ENCODE measurements around the gene DNHD1.

The DNHD1 gene

DNA sequence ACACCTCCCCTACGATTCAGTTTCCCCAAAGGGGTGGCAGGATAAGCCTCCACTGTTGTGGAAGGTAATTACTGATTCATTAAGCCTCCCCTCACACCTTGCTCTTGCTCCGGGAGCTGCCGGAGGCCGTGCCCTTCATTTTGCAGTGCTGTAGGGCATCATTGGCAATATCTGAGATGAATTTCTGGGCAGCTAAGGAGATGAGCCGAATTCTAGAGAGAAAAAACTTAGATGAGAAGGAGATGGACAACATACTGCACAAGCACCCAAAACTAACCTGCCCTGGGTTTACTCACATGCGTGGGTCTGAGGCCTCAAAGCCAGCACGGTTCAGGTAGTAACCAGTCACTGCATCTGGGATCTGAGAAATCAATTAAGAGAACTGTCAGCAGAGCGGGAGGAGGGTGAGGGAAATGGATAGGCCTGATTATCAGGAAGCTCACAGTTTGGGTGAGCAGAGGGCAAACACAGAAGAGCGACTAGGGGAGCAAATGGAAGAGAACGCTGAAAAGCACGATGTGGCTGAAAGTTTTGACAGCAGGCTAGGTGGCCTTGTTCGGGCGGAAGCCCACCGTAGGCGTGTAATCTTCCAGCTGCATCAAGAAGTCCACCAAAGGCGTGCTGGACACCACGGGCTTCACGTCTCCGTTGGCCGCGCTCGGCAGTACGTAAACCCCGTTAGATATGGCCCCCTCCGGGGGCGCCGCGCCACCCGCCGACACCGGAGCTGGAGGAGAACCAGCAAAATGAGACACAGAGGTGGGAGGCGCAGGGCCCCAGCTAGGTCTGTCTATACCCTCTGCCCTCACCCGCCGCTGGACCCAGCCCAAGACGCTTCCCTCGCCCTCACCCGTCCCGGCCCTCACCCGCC is 114.2 kb downstream of the DNHD1 start:
- DNase-seq (ENCODE audit: low read depth) = no peak

- no peak for DNase-seq (ENCODE audit: low read depth)
Measured at GRCh38 chr11:6611963-6612212, 114.8 kb downstream of the DNHD1 start.

DNA sequence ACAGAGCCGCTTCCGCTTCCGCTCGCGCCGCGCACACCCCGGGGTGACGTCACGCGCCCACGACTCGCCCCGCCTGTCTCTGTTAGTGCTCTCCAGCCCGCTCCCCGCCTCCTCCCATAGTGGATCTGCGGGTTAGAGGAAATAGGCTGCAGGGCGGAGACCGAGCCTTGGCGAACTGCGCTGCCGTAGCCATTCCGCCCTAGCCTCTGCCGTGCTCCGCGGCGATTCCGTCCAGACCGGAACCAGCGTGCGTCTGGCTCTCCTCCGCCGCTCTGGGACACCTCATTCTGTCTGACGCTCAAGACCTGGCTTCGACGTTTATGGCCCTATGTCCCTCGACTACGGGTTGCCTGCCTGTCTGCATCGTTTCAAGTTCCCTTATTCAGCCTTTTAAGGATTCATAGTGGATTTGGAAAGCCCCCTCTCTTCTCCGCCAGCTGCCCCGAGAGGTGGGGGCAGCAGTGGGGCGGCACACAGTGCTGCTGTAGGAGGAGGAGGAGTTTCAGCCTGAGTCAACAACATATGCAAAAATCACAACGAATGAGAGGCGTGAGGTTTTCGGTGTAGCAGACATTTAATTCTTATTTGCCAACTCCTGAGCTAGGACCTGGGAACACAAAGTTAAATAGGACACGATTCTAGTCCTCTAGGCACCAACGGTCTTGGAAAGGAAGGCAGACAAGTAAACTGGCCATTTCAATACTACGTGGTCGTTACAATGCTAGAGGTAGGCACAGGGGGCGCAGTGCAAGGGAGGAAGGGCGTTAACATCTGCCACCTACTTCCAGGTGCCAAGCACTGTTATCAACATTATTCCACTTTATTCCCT is 115.3 kb downstream of the DNHD1 start, which contains the start of gene TAF10:
TSS of gene TAF10 (minus strand) at position 4 of the 829 bp plus-strand sequence. CDS start 27 bp downstream, outside the sequence.
- DNase-seq (ENCODE audit: low read depth) = peak; percentile 77

GRCh38 chr11:6613496-6613895 is 116.4 kb downstream of the DNHD1 start:
- no peak for DNase-seq (ENCODE audit: low read depth)

GRCh38 chr11:6614446-6614845 is 117.4 kb downstream of the DNHD1 start:
- no peak for DNase-seq (ENCODE audit: low read depth)

DNA sequence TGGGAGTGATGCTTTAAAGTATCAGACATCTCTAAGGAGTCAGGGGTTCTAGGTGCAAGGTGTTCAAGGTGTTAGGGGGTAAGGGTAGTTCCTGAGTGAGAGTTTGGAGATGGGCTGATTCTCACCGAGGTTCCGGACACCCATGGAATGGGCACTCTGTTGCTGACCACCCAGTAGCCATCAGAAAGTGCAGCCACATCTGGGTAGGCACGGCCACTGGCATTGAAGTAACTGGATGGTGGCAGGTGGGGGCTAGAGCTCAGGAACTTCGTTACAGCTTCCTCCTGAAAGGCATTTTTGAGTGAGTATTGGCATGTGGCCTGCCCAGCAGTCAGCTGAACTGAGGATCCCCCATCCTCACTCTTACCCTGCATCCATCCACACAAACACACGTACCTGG is 118.0 kb downstream of the DNHD1 start:
- no peak for DNase-seq (ENCODE audit: low read depth)

GRCh38 chr11:6615882-6616585 is 119.0 kb downstream of the DNHD1 start:
- no peak for DNase-seq (ENCODE audit: low read depth)

- DNase-seq (ENCODE audit: low read depth) = no peak
Measured at GRCh38 chr11:6616596-6617250, 119.6 kb downstream of the DNHD1 start.

- DNase-seq (ENCODE audit: low read depth) = no peak
Measured at GRCh38 chr11:6617315-6617781, 120.3 kb downstream of the DNHD1 start.

DNA sequence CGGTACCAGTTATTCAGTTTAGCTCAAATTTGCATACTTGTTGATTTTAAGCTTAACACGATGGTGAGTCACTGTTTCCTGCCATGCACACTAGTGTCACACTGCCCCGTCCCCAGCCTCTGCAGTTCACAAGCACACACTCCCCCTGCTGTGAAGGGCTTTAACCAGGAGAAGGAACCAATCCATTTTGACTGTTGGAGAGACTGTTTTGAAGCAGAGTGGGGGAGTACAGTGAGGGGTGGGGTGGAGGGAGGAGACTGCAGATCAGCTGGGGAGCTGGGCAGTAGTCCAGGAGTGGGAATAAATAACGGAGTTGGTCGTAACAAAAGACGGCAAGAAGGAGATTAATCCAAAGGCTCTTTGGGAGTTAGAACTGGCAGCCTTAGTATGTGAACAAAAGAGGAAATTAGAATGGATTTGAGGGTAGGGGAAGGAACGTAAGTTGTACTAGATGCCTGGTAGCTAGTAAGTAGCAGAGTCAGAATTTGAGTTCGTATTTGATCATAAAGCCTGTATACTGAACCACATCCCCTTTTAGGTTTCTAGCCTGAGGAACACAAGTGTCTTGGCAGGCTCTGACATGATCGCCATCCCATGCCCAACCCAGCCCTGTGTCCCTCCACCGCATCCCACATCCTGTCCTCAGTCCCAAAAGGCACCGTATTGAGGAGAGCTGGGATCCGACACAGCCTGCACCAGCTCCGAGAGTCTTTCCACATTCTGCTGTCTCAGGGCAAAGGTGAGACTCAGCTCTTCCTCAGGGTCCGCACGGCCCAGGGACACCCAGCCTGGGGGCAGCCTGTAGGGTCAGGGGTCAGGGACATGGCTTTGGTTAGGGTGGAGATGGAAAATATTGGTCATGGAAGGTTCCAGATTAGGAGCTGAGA is 121.3 kb downstream of the DNHD1 start:
- DNase-seq (ENCODE audit: low read depth) = no peak

GRCh38 chr11:6619004-6619745 is 122.1 kb downstream of the DNHD1 start, which contains the start of gene TPP1:
TPP1 (minus strand) TSS chr11:6619422; CDS start chr11:6619400, 22 bp downstream.
- peak; percentile 80 for DNase-seq (ENCODE audit: low read depth)

- no peak for DNase-seq (ENCODE audit: low read depth)
Measured at GRCh38 chr11:6620636-6621035, 123.6 kb downstream of the DNHD1 start.
